H9 (cell line): ENCODE data around the gene IL24. TPM values are rescaled to one million over a fixed set of nuclear protein-coding genes. Genes with fewer than 3 reads are reported as not detected.

ENCODE experiments used
- DNase-seq: peaks from one replicate; pipeline ENCODE4 v3.0.0-alpha.2; 2017
- H2AFZ ChIP-seq: one replicate; pipeline ENCODE4 v1.6.1; 2013; ENCODE audit warnings: mild to moderate bottlenecking, low read length, control low read depth, moderate library complexity
- H2AK5ac ChIP-seq: 2 replicates; pipeline ENCODE4 v1.6.1; 2013; ENCODE audit warnings: low read length, control low read depth, mixed read lengths; ENCODE audit not compliant: insufficient read length
- H2BK120ac ChIP-seq: one replicate; pipeline ENCODE4 v1.6.1; 2013; ENCODE audit warnings: low read depth, mild to moderate bottlenecking, low read length, control low read depth, inconsistent platforms; ENCODE audit not compliant: poor library complexity, severe bottlenecking
- H2BK12ac ChIP-seq: 2 replicates; pipeline ENCODE4 v1.6.1; 2013; ENCODE audit warnings: low read length, control low read depth, mixed read lengths, low read depth; ENCODE audit not compliant: insufficient read length
- H2BK15ac ChIP-seq: 2 replicates; pipeline ENCODE4 v1.6.1; 2013; ENCODE audit warnings: low read depth, low read length, control low read depth
- H2BK20ac ChIP-seq: one replicate; pipeline ENCODE4 v1.6.1; 2013; ENCODE audit warnings: low read depth, mild to moderate bottlenecking, low read length, control low read depth, inconsistent platforms; ENCODE audit not compliant: poor library complexity, severe bottlenecking
- H2BK5ac ChIP-seq: 2 replicates; pipeline ENCODE4 v1.6.1; 2013; ENCODE audit warnings: low read length, control low read depth, mixed read lengths; ENCODE audit not compliant: insufficient read length
- H3K14ac ChIP-seq: 2 replicates; pipeline ENCODE4 v1.6.1; 2013; ENCODE audit warnings: low read length, control low read depth; ENCODE audit not compliant: insufficient read depth
- H3K18ac ChIP-seq: 2 replicates; pipeline ENCODE4 v1.6.1; 2013; ENCODE audit warnings: low read depth, mild to moderate bottlenecking, mixed read lengths, low read length, control low read depth; ENCODE audit not compliant: insufficient read length
- H3K23ac ChIP-seq: 2 replicates; pipeline ENCODE4 v1.6.1; 2013; ENCODE audit warnings: low read length, control low read depth, mixed read lengths, low read depth; ENCODE audit not compliant: insufficient read length
- H3K23me2 ChIP-seq: 2 replicates; pipeline ENCODE4 v1.6.1; 2013; ENCODE audit warnings: low read depth, mild to moderate bottlenecking, mixed read lengths, low read length, control low read depth; ENCODE audit not compliant: insufficient read length, poor library complexity, severe bottlenecking
- H3K27ac ChIP-seq: 2 replicates; pipeline ENCODE4 v1.5.1; 2013; ENCODE audit warnings: low read length, control low read depth, mixed read lengths, low read depth; ENCODE audit not compliant: insufficient read length
- H3K27me3 ChIP-seq: 2 replicates; pipeline ENCODE4 v1.6.1; 2013; ENCODE audit warnings: low read length, control low read depth, inconsistent platforms; ENCODE audit not compliant: insufficient read depth
- H3K4ac ChIP-seq: 2 replicates; pipeline ENCODE4 v1.6.1; 2013; ENCODE audit warnings: low read depth, mild to moderate bottlenecking, control low read depth, inconsistent platforms, low read length, moderate library complexity
- H3K4me1 ChIP-seq: 2 replicates; pipeline ENCODE4 v1.6.1; 2013; ENCODE audit warnings: low read length, control low read depth, inconsistent platforms; ENCODE audit not compliant: insufficient read depth
- H3K4me2 ChIP-seq: 2 replicates; pipeline ENCODE4 v1.6.1; 2013; ENCODE audit warnings: low read length, control low read depth, mixed read lengths; ENCODE audit not compliant: insufficient read length, insufficient read depth
- H3K56ac ChIP-seq: 2 replicates; pipeline ENCODE4 v1.6.1; 2013; ENCODE audit warnings: low read depth, mild to moderate bottlenecking, mixed read lengths, low read length, control low read depth; ENCODE audit not compliant: insufficient read length
- H3K79me1 ChIP-seq: 2 replicates; pipeline ENCODE4 v1.6.1; 2013; ENCODE audit warnings: low read depth, mild to moderate bottlenecking, moderate library complexity, low read length, control low read depth, inconsistent platforms; ENCODE audit not compliant: insufficient read depth, poor library complexity, severe bottlenecking
- H3K79me2 ChIP-seq: 2 replicates; pipeline ENCODE4 v1.6.1; 2013; ENCODE audit warnings: low read length, control low read depth, inconsistent platforms; ENCODE audit not compliant: insufficient read depth
- H3K9ac ChIP-seq: 2 replicates; pipeline ENCODE4 v1.6.1; 2013; ENCODE audit warnings: low read length, control low read depth, mixed read lengths; ENCODE audit not compliant: insufficient read length; ENCODE audit errors: extremely low read depth
- H3K9me3 ChIP-seq: one replicate; pipeline ENCODE4 v1.6.1; 2013; ENCODE audit warnings: low read depth, low read length, inconsistent platforms; ENCODE audit not compliant: control insufficient read depth
- H3T11ph ChIP-seq: one replicate; pipeline ENCODE4 v1.6.1; 2013; ENCODE audit warnings: mild to moderate bottlenecking, low read length, control low read depth, inconsistent platforms
- H4K20me1 ChIP-seq: one replicate; pipeline ENCODE4 v1.6.1; 2013; ENCODE audit not compliant: control insufficient read depth, insufficient read length, insufficient read depth
- H4K5ac ChIP-seq: 2 replicates; pipeline ENCODE4 v1.6.1; 2013; ENCODE audit warnings: low read depth, mild to moderate bottlenecking, mixed read lengths, low read length, control low read depth; ENCODE audit not compliant: insufficient read length
- H4K8ac ChIP-seq: replicated peaks from 2 replicates; pipeline ENCODE4 v1.6.1; 2013; ENCODE audit warnings: low read length, control low read depth, mixed read lengths, low read depth; ENCODE audit not compliant: insufficient read length
- H4K91ac ChIP-seq: 2 replicates; pipeline ENCODE4 v1.6.1; 2013; ENCODE audit warnings: low read depth, mild to moderate bottlenecking, moderate library complexity, mixed read lengths, low read length, control low read depth; ENCODE audit not compliant: insufficient read length
- H3K27ac Mint-ChIP-seq, 3 experiments: 2 replicates in 2 of 3; 3 replicates in 1 of 3; pipeline ENCODE4 v1.8.0; 2020 to 2021; ENCODE audit warnings: mixed read lengths in 3 of 3, mild to moderate bottlenecking in 1 of 3, moderate library complexity in 1 of 3
- H3K27me3 Mint-ChIP-seq: 2 replicates; pipeline ENCODE4 v1.8.0; 2021; ENCODE audit warnings: low read depth, mild to moderate bottlenecking, moderate library complexity, mixed read lengths
- H3K36me3 Mint-ChIP-seq, 3 experiments: 2 replicates in 2 of 3; 3 replicates in 1 of 3; pipeline ENCODE4 v1.8.0; 2020 to 2021; ENCODE audit warnings: low read depth in 3 of 3, mixed read lengths in 3 of 3; ENCODE audit not compliant: insufficient read depth in 1 of 3
- H3K4me1 Mint-ChIP-seq, 2 experiments: 2 replicates each; pipeline ENCODE4 v1.8.0; 2020; ENCODE audit warnings: mixed read lengths in 2 of 2
- H3K4me3 Mint-ChIP-seq, 2 experiments: 2 replicates in 1 of 2; 3 replicates in 1 of 2; pipeline ENCODE4 v1.8.0; 2020 to 2021; ENCODE audit warnings: mild to moderate bottlenecking in 2 of 2, mixed read lengths in 2 of 2, moderate library complexity in 1 of 2
- H3K9me3 Mint-ChIP-seq, 2 experiments: 2 replicates in 1 of 2; 3 replicates in 1 of 2; pipeline ENCODE4 v1.8.0; 2020; ENCODE audit warnings: mild to moderate bottlenecking in 2 of 2, mixed read lengths in 2 of 2, moderate library complexity in 1 of 2
- CTCF ChIP-seq: fragments of 200-600 bp; sonication (generic); conservative IDR thresholded peaks from 3 replicates; pipeline ENCODE4 v1.8.0; 2021; ENCODE audit warnings: antibody characterized with exemption, mild to moderate bottlenecking
- WGBS: extraction: QIAGEN DNeasy Blood & Tissue Kit; methylation state at CpG from one replicate; pipeline ENCODE4 v1.1.7; 2013; ENCODE audit warnings: missing lambda C conversion rate, low lambda C conversion rate, mixed read lengths; ENCODE audit not compliant: insufficient read length; ENCODE audit errors: extremely low coverage; 5-methylcytosine and 5-hydroxymethylcytosine counted together
- total RNA-seq: library from RNA; stranded (reverse); gene quantifications from 2 replicates; pipeline ENCODE4 v1.2.1, GENCODE V29; 2021

The IL24 gene
- total RNA-seq, 1 experiment from 2014 or later: not detected

- Histone ChIP-seq H2BK120ac (no peak overlapping the region), H2AFZ (no peak overlapping the region), H4K20me1 (no peaks in the 10 kb centered on the region), H3K79me1 (no peaks in the 10 kb centered on the region), H3K4me1 (no peaks in the 10 kb centered on the region), H3K18ac (no peak overlapping the region), H3K56ac (no peak overlapping the region), H3K4me2 (no peak overlapping the region), H4K8ac (no peak overlapping the region), H4K91ac (no peak overlapping the region), H3K23ac (no peak overlapping the region), H3T11ph (no peak overlapping the region), H3K27ac (no peak overlapping the region), H3K27me3 (no peaks in the 10 kb centered on the region), H2BK15ac (no peak overlapping the region), H4K5ac (no peak overlapping the region), H3K9ac (no peak overlapping the region), H2BK12ac (no peak overlapping the region), H3K9me3 (peaks cover 5% of the 10 kb centered on the region), H2BK5ac (no peak overlapping the region), H3K4ac (no peak overlapping the region), H2BK20ac (no peak overlapping the region), H2AK5ac (no peak overlapping the region), H3K79me2 (no peaks in the 10 kb centered on the region), H3K23me2 (no peaks in the 10 kb centered on the region), H3K14ac (no peak overlapping the region)
- no peak for DNase-seq
- Mint-ChIP-seq H3K4me1 (no peaks in the 10 kb centered on the region), H3K36me3 (peaks cover 0 to 14% (median 4%) of the 10 kb centered on the region in 3 experiments; a peak in 5 of 7 replicates), H3K4me3 (no peak overlapping the region), H3K9me3 (peaks cover 27 to 36% of the 10 kb centered on the region in 2 experiments), H3K27ac (no peak overlapping the region), H3K27me3 (peaks cover 3% of the 10 kb centered on the region)
- no CpG with 5 or more reads among the region's 3 CpGs for WGBS
- no peak for TF ChIP-seq CTCF
Measured at GRCh38 chr1:206880314-206880713, 16.9 kb upstream of the IL24 start.
